GM20431 (cell line): ENCODE results near the gene PRKCD.

ENCODE experiments used
- in situ Hi-C: fragments of 300-500 bp; cut with MseI, MboI; formaldehyde crosslinking; loops from one replicate; pipeline ENCODE4 v1.15.0; 2020; ENCODE audit warnings: low sequenced_read_pairs; ENCODE audit not compliant: unreplicated experiment

The PRKCD gene

DNA sequence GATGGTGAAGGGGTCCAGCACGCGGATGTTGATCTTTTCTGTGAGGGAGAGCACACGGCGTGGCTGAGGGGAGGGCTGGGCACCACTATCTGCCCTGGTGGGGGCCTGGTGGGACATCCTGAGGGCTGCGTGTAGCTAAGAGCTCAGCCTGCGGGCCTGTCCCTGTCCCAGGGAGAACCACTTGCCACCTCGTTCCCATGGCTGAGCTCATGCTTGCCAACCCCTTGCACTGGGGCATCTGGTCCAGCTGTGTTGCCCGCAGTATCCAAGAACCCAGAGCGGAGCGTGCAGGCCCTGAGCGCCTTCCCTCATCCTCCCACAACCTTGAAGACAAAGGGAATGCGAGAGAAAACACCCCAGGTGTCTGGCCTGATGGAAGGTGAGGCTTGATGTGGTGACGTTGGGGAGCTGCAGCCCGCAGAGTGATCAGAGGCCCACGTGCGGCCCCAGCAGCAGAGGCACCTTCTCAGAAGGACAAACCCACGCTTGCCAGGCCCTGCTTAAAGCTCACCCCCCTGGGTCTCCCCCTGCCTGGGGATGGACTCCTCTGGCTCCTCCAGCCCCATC lies 65.9 kb downstream of the PRKCD start:
- in situ Hi-C loops, result no loop called here

DNA sequence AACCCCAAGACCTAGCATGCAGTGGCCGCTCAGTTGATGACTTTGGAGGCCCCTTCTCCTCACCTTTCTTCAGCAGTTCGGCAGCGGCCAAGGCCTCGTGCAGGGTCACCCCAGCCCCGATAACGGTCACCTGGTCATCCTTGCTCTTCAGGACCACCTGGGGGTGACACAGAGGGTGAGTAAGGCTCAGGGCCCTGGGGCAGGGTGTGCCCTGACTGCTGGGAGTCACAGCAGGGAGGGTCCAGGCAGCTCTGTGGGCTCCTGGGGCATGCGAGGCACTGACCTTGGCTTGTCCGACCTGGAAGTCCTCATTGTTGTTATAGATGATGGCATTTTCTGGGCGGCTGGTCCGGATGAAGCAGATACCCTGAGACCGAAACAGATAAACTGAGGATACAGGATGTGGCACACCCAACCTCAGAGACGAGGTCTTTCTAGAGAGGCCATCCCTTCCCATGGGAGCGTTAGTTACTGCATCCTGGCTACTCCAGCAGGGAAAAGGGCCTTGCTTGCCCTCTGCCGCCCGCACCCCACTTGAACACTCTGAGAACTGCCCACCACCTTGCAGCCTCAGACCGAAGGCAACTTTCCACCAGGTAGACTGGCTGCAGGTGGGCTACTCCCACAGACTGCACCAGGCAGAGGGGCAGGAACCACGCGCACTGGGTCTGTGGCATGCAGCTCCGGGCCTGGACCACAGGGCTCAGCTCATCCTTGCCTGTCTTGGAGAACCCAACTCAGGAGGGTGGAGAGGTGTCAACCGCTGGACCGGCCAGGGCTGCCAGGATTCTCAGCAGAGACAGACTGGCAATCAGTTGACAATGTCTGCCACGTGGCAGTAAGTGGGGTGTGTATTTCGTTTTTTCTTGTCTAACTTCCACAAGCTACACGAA lies 67.2 kb downstream of the PRKCD start:
- in situ Hi-C loops, result no loop called here

DNA sequence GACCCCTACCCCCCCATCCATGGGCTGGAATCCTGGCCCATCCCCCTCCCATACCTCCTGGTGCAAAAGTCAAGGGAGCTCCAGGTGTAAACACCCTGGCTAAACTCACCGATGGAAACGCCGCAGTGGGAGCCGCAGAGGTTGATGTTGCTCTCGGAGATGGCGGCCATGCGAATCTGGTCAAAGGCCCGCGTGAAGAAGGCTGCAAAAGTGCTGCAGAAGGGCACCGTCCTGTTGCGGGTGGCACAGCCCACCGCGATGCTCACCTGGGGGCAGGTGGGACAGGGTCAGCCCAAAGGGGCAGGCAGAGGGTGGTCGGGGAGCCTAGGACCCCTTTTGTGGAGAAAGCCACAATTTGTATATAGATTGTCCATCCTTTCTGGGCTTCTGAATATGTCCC lies 68.2 kb downstream of the PRKCD start:
- in situ Hi-C loops, result no loop called here

DNA sequence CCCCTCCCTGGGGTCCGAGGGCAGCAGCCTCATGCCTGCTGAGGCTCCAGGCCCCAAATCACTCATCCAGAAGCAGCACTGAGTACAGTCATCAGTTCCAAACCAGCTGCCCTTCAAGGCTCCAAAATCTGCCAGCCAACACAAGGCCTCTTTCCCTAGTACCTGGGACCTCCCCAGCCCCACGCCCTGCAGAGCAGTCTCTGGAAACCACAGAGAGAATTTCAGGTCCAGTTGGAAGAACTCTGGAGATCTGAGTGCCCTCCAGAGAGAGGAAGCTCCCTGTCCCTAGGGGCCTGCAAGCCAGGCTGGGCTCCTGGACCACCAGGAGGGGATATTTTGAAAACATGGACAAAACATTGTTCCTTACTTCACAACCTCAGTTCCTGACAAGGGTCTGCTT lies 68.6 kb downstream of the PRKCD start:
- in situ Hi-C loops, result no loop called here

DNA sequence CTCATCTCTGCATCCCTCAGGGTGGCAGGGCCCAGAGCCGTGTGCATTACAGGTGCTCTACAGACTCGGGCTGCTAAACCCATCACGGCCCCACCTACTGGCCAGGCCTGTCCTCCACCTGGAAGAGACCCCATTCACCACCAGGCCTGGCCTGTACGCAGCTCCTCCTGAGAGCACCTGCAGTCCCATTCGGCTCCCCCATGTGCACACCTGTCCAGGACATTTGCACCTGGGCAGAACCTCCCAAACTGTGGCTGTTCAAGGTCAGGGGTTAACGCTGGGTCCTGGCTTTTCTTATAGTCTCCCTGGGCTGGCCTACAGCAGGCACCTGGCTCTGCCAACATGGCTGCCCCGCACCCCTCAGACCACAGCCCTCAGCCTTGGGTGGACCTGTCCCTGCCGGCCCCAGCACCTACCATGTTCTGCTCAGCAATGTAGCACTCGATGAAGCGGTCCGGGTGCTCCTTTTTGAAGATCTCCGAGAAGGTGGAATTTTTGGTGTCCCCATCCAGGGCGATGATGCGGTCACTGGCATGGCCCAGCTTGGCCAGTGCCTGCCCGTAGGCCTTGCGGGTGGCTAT lies 69.1 kb downstream of the PRKCD start:
- in situ Hi-C loops, result no loop called here

DNA sequence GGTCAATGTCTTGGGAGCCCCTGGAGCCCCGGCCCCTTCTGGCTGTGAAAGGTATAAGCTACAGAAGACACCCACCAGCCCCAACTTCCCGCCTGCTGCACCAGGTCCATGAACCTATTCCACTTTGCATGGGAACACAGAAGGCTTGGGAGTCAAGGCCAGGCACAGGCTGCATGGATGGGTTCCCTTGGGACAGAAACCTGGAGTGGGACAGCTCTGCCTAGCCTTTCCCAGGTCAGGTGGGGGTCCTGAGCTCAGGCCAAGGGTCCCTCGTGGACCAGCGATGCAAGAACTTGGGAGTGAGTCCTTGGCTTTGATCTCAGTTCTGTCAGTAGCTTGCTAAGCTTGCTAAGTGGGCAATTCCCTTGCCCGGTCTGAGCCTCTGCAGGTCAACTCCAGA lies 69.8 kb downstream of the PRKCD start:
- in situ Hi-C loops, result no loop called here

DNA sequence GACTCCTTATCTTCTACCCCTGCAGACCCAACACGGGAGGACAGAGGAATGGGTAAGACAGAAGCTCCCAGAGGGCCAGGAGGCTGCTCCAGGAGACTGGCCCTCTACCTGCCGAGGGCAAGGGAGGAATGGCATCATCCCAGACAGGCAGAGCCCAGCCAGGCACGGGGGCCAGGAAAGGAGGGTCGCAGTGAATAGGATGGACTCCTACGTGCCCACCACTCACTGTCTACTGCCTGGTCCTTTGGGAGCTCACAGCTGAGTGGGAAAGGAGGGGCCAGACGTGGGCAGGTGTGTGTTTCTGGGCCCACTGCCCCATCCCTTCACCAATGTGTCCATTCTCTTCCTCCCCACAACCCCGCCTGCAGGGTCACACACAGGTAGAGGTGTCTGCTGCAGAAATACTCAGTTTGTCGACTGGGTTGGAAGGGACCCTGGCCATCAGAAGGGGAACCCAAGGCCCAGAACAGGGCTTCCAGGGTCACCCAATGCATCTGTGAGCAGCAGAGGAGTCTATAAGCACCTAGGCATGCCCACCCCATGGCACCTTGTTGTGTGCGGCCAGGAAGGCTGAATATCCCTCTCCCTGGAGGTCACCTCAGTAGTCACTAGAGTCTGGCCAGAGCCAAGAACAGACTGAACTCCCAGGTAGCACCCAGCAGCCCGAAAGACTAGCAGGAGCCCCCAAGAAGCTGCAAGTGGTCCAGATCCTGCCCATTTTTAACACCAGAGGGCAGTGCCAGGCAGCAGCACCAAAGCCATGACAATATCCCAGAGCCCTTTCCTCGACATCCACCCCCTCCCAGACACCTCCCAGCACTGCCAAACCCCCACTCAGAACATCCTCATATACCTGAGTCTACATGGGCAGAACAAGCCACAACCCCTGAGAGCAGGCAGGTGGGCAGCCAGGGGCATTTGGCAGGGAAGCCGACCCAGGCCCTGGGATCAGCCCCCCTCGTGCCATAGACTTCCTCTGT lies 70.8 kb downstream of the PRKCD start:
- in situ Hi-C loops, result no loop called here

DNA sequence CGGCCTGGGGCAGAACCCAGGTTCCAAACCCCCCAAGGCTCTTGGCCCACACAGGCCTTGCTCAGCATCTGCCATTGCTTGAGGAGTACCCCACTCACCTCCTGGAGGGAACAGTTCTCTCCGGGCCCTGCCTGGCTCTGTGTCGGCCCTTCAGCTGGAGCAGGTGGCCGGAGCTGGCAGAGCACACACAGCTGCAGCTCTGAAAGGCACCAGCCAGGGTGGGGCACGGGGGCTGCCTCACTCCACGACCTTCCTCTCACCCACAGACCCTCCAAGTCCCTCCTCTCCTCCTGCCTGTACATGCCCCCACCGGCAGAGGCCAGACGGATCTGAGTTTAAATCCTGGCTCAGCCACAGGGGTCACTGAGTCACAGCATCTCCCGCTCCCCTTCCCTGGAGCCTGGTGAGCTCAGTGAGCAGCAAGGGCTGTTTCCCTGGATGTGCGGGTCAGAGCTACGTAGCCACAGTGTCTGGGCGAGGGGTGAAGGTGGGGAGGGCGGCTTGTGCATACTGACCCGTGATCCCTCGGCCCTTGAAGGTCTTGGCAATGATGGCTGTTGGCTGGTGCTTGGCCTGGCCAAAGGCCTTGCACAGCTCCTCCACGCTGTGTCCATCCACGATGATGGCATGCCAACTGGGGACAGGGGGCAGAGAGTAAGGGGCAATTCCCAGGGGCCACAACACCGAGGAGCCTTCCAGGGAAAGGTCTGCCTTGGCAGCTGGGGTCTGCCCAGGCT lies 71.8 kb downstream of the PRKCD start:
- in situ Hi-C loops, result no loop called here

DNA sequence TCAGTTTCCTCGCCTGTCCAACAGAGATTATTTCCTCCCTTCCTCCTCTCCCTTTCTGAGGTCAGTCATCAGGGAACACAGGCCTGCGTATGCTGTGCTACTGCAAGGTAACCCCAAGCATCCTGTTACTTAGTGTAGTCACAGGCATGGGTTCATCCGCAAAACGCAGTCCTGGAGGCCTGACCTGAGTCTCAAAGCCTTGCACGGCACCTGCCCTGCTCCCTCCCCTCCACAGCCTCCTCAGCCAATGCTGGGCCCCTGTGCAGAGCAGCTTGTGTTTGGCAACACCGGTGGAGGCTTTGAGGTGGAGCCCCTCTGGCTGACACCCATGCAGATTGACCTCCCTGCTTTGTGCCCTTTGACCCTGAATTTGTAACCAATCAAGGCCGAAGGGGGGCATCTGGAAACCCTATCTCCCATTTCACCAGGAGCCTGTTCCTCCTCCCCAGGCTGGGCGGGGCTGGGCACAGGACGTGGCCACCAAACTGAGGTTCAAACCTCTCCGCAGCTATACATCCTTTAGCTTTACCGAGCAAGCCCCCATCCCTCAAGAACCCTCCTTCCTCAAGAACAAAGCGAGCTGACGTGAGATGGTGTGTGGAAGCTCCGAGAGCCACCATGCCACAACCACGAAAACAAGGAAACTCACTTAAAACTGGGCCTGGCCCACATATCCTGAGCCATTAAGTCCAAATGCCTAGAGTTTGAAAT lies 73.3 kb downstream of the PRKCD start:
- in situ Hi-C loops, result no loop called here

DNA sequence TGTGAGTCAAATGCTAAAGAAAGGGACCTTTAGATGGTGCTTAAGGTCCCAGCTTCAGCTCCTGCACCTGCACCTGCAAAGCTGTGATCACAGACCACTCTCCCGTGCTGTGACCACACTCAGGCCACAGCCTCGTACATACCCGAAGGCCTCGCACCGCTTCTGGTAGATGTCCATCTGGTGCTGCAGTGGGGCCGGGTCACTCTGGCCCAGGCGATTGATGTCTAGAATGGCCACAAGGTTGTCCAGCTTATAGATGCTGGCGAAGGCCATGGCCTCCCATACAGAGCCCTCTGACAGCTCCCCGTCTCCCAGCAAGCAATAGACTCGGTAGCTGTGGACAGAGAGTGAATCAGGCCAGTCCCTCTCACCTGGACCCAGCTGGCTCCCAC lies 73.8 kb downstream of the PRKCD start:
- in situ Hi-C loops, result no loop called here

DNA sequence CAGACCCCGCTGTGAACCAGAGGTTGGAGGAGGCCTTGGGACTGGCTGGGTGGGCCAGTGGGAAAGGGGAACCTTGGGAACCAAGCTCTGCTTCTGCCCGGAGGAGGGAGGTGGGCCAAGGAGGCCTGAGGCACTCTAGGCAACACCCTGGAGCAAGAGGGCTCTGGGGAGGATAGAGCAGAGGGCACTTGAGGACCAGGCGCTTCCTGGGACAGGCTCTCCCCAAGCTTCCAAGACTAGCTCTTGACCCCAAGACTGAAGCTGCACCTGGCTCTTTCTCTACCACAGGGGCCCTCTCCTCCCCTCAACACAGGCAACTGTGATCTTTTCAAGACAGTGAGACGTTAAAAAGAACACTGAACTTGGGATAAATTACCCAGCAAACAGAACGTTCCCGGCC lies 74.5 kb downstream of the PRKCD start:
- in situ Hi-C loops, result no loop called here

DNA sequence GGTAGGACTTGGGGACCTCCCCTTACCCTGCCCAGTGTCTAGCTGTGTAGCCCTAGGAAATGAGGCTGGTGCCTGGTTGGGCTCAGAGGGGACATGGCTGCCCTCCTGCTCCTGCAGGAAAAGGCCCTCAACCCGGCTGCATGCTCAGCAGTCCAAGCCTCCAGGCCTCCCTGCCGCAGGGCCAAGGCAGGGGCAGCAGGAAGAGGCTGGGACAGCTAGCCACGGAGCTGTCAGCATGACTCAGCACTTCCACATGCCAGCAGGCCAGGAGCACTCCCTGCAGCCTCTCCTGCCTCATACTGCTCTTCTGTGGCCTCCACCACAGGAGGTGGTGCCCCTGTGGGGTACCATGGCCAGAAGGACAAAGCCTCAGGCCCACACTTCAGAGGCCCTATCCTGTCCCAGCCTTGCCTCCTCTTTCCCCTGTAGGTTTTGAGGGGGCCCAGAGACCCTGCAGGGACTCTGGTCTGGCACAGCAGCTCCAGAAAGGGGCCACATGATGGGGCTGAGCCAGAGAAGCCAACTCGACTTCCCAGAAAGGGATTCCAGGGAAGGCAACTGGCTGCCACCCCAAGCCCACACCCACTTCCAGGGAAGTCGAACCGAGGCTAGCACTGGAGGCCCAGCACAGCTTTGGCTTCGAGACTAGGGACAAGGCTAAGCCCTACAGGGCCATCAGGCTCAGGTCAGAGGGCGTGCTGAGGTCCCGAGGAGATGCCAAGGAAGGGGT lies 75.3 kb downstream of the PRKCD start:
- in situ Hi-C loops, result no loop called here

DNA sequence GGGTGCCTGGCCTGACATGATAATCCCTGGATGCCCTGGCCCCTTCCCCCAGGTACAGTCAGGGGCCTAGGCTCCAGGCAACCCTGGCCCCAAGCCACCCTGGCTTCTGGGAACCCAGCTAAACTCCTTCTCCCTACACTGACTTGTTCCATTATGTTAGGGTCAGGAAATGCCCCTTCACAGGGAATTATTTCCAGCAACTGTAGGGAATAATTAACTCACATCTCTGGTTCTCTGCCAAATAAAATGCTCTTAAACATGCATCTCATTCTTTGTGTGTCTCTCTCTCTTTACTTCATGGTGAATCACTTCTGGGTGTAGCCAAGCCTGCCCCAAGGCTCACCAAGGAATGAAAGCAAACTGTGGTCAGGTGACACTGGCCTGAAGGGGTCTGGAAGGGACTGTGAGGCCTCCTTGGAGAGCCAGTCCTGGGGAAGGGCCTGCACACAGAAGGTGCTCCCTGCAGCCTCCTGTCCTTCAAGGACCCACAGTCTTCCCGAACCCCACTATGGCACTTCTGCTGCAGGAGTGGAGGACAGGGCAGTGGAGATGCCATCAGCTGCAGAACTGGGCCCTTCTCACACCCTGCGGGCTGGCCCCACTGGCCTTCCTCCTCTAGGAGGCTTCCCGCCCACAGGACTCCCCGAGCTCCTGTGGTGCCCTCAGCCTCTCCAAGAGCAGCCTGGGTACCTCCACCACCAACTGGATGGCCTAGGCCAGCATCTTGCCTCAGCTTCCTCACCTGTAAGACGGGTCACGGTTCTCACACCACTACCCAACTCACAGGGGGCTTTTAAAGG lies 77.2 kb downstream of the PRKCD start:
- in situ Hi-C loops, result no loop called here

DNA sequence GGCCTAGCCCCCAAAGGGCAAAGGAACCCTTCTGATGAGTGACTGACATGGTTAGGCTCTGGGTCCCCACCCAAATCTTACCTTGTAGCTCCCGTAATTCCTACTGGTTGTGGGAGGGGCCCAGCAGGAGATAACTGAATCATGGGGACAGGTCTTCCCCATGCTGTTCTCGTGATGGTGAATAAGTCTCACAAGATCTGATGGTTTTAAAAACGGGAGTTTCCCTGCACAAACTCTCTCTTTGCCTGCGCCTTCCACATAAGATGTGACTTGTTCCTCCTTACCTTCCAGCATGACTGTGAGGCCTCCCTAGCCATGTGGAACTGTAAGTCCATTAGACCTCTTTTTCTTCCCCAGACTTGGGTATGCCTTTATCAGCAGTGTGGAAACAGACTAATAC lies 77.9 kb downstream of the PRKCD start:
- in situ Hi-C loops, result no loop called here

DNA sequence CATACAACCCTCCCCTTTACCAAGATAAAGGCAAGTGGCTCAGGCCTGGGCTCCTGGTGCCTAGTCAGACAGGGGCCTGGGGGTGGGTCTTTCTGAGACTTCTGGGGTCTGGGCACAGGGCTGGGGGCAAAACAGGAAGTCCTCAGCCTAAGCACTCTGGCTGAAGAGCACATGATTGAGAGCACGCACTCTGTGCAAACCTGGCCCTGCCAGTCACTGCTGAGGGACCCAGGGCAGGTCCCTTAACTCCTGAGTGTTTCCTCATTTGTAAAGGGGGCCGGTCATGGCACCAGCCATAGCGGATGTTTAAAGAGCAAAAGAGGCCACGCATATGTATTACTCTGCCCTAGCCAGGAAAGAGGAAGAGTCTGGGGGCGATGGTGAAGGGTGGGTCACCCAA lies 78.8 kb downstream of the PRKCD start:
- in situ Hi-C loops, result no loop called here

DNA sequence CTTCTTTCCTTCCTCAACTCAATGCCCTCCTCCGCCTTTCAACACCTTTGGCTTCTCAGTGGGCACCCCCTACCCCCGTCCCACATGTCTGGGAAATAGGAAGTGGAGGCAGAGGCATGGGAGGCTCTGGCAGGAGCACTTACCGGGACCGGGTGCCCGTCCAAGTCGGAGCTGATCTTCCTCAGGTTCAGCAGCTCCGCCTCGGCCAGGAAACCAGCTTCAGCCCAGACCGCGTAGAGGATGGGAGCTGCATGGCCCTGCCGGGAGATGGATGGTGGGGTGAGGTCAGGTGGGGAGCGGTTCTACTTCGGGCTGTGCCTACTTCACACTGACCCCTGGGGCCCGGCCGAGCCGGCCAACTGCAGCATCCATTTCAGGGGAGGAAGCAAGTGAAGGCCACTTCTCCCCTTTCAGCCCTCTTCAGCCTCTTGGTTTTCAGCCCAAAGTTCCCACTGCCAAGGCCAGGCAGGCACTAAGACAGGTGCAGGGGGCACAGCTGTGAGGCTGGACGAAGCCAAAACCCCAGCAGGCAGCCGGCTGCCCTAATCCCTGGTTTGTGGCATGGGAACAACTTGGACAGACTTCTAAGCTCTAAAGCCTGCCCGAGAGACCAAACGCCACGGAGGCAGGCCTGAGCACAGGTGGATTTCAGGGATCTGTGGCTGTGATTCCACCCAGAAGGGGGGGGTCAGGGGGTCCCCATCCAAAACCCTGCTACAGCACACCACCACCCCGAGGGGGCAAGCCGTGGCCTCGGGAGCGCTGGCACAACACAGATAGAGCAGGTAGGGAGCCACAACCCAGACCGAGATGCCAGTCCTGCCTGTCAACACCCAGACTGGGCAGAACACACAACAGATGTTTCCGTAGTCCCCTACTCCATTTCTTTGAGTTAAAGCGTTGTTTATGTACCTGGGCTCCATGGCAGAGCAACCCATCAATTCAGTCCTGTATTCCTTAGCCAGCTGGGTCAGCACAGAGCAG lies 80.3 kb downstream of the PRKCD start:
- in situ Hi-C loops, result no loop called here

DNA sequence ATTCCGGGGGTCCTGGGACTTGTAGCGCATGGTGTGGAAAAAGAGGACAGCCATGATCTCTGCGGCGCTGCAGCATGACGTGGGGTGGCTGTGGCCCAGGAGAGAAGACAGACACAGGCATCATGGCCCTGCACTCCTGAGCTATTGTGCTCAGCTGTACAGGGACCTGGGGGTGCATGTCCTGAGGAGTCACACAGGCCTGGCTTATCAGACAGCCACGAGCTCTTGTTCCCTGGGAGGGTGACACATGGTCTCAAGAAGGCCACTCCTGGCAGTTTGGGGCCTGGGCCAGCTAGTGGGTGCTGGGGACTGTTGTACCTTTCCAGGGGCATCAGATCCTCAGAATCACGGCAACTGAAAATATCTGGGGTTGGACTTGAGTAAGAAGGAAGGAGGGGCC lies 81.1 kb downstream of the PRKCD start:
- in situ Hi-C loops, result no loop called here
